ENCODE measurements around the gene MAD1L1.

- TF ChIP-seq GABPA (IDR thresholded peaks at IDR 0.05 in 1 of 2, conservative IDR thresholded peaks at IDR 0.05 in 1 of 2) (no peak), CTCF (IDR thresholded peaks at IDR 0.05; ENCODE audit: low read depth, low read length, missing input control) (no peak), RAD21 (IDR thresholded peaks at IDR 0.05) (no peak), EGR1 (IDR thresholded peaks at IDR 0.05; ENCODE audit: low read depth in 2 of 2) (no peak), MAX (IDR thresholded peaks at IDR 0.05) (no peak), TAF1 (conservative IDR thresholded peaks at IDR 0.05) (no peak), RXRA (IDR thresholded peaks at IDR 0.05) (no peak)
Observed at GRCh38 chr7:2120251-2120660, 112.5 kb downstream of the MAD1L1 start.
